K562 (cell line): ENCODE data around the gene ZNF787. TPM values are rescaled to one million over a fixed set of nuclear protein-coding genes. Genes with fewer than 3 reads are reported as not detected.

ENCODE experiments used
- ATAC-seq: fragments of 200-7000 bp; cut with Tn5 transposase; 3 replicates; pipeline ENCODE4 v1.9.1; 2020; ENCODE audit warnings: moderate library complexity
- BruUV-seq: library from RNA; stranded (reverse); fragments of 400-500 nt; replicated peaks from 2 replicates; lab custom pipeline; 2021; lab: Mats Ljungman, UMichigan
- CTCF ChIA-PET: fragments of 300-600 bp; formaldehyde crosslinking; extraction: SDS; loops from one replicate; lab custom pipeline; 2021; ENCODE audit warnings: low intra/inter-chr PET ratio; lab: Yijun Ruan, JAX
- POLR2A ChIA-PET: fragments of 300-600, 350-650 bp; sonication (Branson Sonifier 250); formaldehyde crosslinking; extraction: SDS; loops from one replicate; lab custom pipeline; 2021; ENCODE audit warnings: antibody characterized with exemption, inconsistent platforms; lab: Yijun Ruan, JAX
- DNase-seq, 4 experiments: peaks; one replicate each; pipeline versions ENCODE4 v3.0.0 to v3.0.0-alpha.2; 2011 to 2018; ENCODE audit warnings: low spot score in 3 of 4, mixed read lengths in 3 of 4; ENCODE audit errors: extremely low read depth in 1 of 4
- FAIRE-seq: peaks from 2 replicates; lab custom pipeline; 2011; peaks lifted over from hg19 to GRCh38; lab: Jason Lieb, UNC
- H2AFZ ChIP-seq: 2 replicates; pipeline ENCODE4 v1.6.0; 2011; ENCODE audit warnings: low read depth, low read length, control low read depth, inconsistent platforms
- H3K27ac ChIP-seq: fragments of 200-600 bp; 3 replicates; pipeline ENCODE4 v1.8.0; 2011; ENCODE audit warnings: low read depth, mild to moderate bottlenecking, control low read depth, inconsistent platforms, low read length, moderate library complexity, mixed read lengths; ENCODE audit errors: extremely low read depth
- H3K27me3 ChIP-seq, 2 experiments: fragments of 300-600 bp in 1 of 2; 2 replicates in 1 of 2; 3 replicates in 1 of 2; pipeline versions ENCODE4 v1.6.0 to v1.8.0; 2011; ENCODE audit warnings: inconsistent platforms in 2 of 2, low read length in 2 of 2, mild to moderate bottlenecking in 1 of 2, mixed read lengths in 1 of 2, moderate library complexity in 1 of 2; ENCODE audit not compliant: control insufficient read depth in 2 of 2, insufficient read depth in 2 of 2
- H3K36me3 ChIP-seq: fragments of 300-600 bp; 3 replicates; pipeline ENCODE4 v1.8.0; 2011; ENCODE audit warnings: mild to moderate bottlenecking, low read length, inconsistent platforms; ENCODE audit not compliant: control insufficient read depth, insufficient read depth
- H3K4me1 ChIP-seq, 2 experiments: fragments of 200-600 bp in 1 of 2; replicated peaks in 1 of 2; 2 replicates in 1 of 2; 3 replicates in 1 of 2; pipeline versions ENCODE4 v1.5.1 to v1.8.0; 2011; ENCODE audit warnings: inconsistent platforms in 2 of 2, low read length in 2 of 2, mild to moderate bottlenecking in 1 of 2, mixed read lengths in 1 of 2, moderate library complexity in 1 of 2; ENCODE audit not compliant: control insufficient read depth in 2 of 2, insufficient read depth in 2 of 2
- H3K4me2 ChIP-seq: 2 replicates; pipeline ENCODE4 v1.6.1; 2011; ENCODE audit warnings: low read length, control low read depth, inconsistent platforms, mixed read lengths; ENCODE audit not compliant: insufficient read depth
- H3K4me3 ChIP-seq: fragments of 200-600 bp; sonication (generic), shearing (Covaris generic); 2 replicates; pipeline ENCODE4 v1.5.1; 2016; ENCODE audit warnings: control low read depth, inconsistent platforms
- H3K79me2 ChIP-seq: fragments of 200-600 bp; 3 replicates; pipeline ENCODE4 v1.8.0; 2011; ENCODE audit warnings: low read length, inconsistent platforms; ENCODE audit not compliant: control insufficient read depth, insufficient read depth
- H3K9ac ChIP-seq, 2 experiments: 2 replicates each; pipeline versions ENCODE4 v1.6.0 to v1.6.1; 2011; ENCODE audit warnings: low read depth in 2 of 2, low read length in 2 of 2, control low read depth in 1 of 2, inconsistent platforms in 1 of 2, mild to moderate bottlenecking in 1 of 2, mixed read lengths in 1 of 2; ENCODE audit not compliant: insufficient read depth in 1 of 2
- H3K9me1 ChIP-seq: one replicate; pipeline ENCODE4 v1.6.0; 2011; ENCODE audit warnings: inconsistent platforms, mild to moderate bottlenecking, low read length, moderate library complexity; ENCODE audit not compliant: control insufficient read depth, insufficient read depth
- H3K9me3 ChIP-seq: replicated peaks from 2 replicates; pipeline ENCODE4 v1.5.1; 2011; ENCODE audit warnings: low read depth, low read length, inconsistent platforms; ENCODE audit not compliant: control insufficient read depth, insufficient read depth
- H4K20me1 ChIP-seq: replicated peaks from 2 replicates; pipeline ENCODE4 v1.6.1; 2011; ENCODE audit warnings: low read length, inconsistent platforms, mixed read lengths; ENCODE audit not compliant: control insufficient read depth, insufficient read depth
- BCOR ChIP-seq: fragments of 450-650 bp; IDR thresholded peaks from 2 replicates; pipeline ENCODE4 v1.6.1; 2016
- CBX5 ChIP-seq: IDR thresholded peaks from 2 replicates; pipeline ENCODE4 v1.6.1; 2014; ENCODE audit warnings: low read depth, borderline replicate concordance
- CHD1 ChIP-seq: fragments of 200-600 bp; sonication (generic); IDR thresholded peaks from one replicate; pipeline ENCODE4 v1.6.1; 2012; ENCODE audit warnings: mild to moderate bottlenecking, moderate library complexity, low read length, inconsistent platforms
- GATAD2A ChIP-seq: fragments of 450-650 bp; IDR thresholded peaks from 2 replicates; pipeline ENCODE4 v1.6.1; 2017
- KAT8 ChIP-seq: fragments of 450-650 bp; IDR thresholded peaks from 2 replicates; pipeline ENCODE4 v1.6.1; 2016; ENCODE audit warnings: low read depth, mild to moderate bottlenecking
- KDM1A ChIP-seq, 2 experiments: fragments of 450-650 bp; IDR thresholded peaks; 2 replicates each; pipeline ENCODE4 v1.6.1; 2016; ENCODE audit warnings: mild to moderate bottlenecking in 2 of 2
- KDM4B ChIP-seq, 2 experiments: fragments of 450-650 bp in 1 of 2; sonication (generic) in 1 of 2; IDR thresholded peaks; 2 replicates each; pipeline ENCODE4 v1.6.1; 2016 to 2017; ENCODE audit warnings: borderline replicate concordance in 2 of 2, antibody characterized with exemption in 1 of 2, low read depth in 1 of 2, mild to moderate bottlenecking in 1 of 2
- KLF1 ChIP-seq: fragments of 450-650 bp; IDR thresholded peaks from 2 replicates; pipeline ENCODE4 v1.6.1; 2016; ENCODE audit warnings: missing genetic modification characterization, missing compliant biosample characterization
- PKNOX1 ChIP-seq: fragments of 450-650 bp; IDR thresholded peaks from 2 replicates; pipeline ENCODE4 v1.6.1; 2016
- RBM25 ChIP-seq: fragments of 200-400 bp; formaldehyde crosslinking; IDR thresholded peaks from 2 replicates; pipeline ENCODE4 v1.6.1; 2018; ENCODE audit warnings: low read length, low read depth, moderate library complexity; ENCODE audit not compliant: severe bottlenecking
- SMAD4 ChIP-seq: fragments of 250-450 bp; sonication (Bioruptor Pico); conservative IDR thresholded peaks from 2 replicates; pipeline ENCODE4 v1.8.0; 2021; ENCODE audit warnings: inconsistent platforms, mild to moderate bottlenecking, moderate library complexity
- SREBF2 ChIP-seq: sonication (generic); formaldehyde crosslinking; IDR thresholded peaks from 2 replicates; pipeline ENCODE4 v1.4.0; 2020; ENCODE audit warnings: mild to moderate bottlenecking, missing genetic modification reagents
- ZFP36 ChIP-seq: fragments of 150-350 bp; IDR thresholded peaks from 2 replicates; pipeline ENCODE4 v1.6.1; 2018; ENCODE audit warnings: low read length, low read depth; ENCODE audit not compliant: partially characterized antibody
- ZNF282 ChIP-seq: sonication (generic); formaldehyde crosslinking; IDR thresholded peaks from 2 replicates; pipeline ENCODE4 v1.8.1; 2023; ENCODE audit warnings: missing genetic modification reagents
- ZNF436 ChIP-seq: fragments of 250-450, 450-650 bp; sonication (Bioruptor Pico); formaldehyde crosslinking; IDR thresholded peaks from 2 replicates; pipeline ENCODE4 v1.7.0; 2020; ENCODE audit warnings: mild to moderate bottlenecking
- ZNF512 ChIP-seq: IDR thresholded peaks from 2 replicates; pipeline ENCODE4 v1.6.1; 2016; ENCODE audit warnings: missing genetic modification characterization, missing compliant biosample characterization
- WGBS: fragments of 100-300 bp; shearing (Covaris generic); methylation state at CpG from one replicate; pipeline ENCODE4 v1.1.6; 2016; ENCODE audit warnings: low coverage, mixed read lengths; ENCODE audit not compliant: insufficient coverage; ENCODE audit errors: missing lambda C conversion rate; 5-methylcytosine and 5-hydroxymethylcytosine counted together
- in situ Hi-C: fragments of 300-500 bp; cut with MboI; formaldehyde crosslinking; loops from 4 replicates; pipeline ENCODE4 v1.15.0; 2018; ENCODE audit warnings: inconsistent platforms, mixed read lengths
- intact Hi-C: fragments of 100-400 bp; cut with micrococcal nuclease; formaldehyde crosslinking; loops from 2 replicates; pipeline ENCODE4 v1.14.2; 2022
- polyA plus RNA-seq, 8 experiments: library from polyadenylated mRNA; depleted of rRNA in 4 of 8; stranded (reverse) in 5 of 8; unstranded in 3 of 8; fragments of >200 nt; fragmentation: Nextera tagmentation in 2 of 8; fragmentation: Illumina TruSeq in 1 of 8; extraction: Ambion mirVana in 2 of 8; extraction: Trizol in 1 of 8; gene quantifications; 2 replicates each; pipeline versions ENCODE4 v1.2.1 to v1.2.3, GENCODE V29; 2011 to 2014; ENCODE audit warnings: inconsistent platforms in 1 of 8, missing spikeins in 1 of 8
- total RNA-seq, 7 experiments: library from RNA; depleted of rRNA in 6 of 7; stranded (reverse); fragments of >200 nt in 6 of 7; fragmentation: Illumina TruSeq in 2 of 7; extraction: Trizol in 2 of 7; gene quantifications; 2 replicates each; pipeline versions ENCODE4 v1.2.1 to v1.2.3, GENCODE V29; 2011 to 2021; ENCODE audit warnings: low replicate concordance in 1 of 7
- TF ChIP-seq, protein P1 (sequence below): fragments of 450-650 bp; IDR thresholded peaks from 2 replicates; pipeline ENCODE4 v1.6.1; 2018; ENCODE audit not compliant: partially characterized antibody

ZNF787 gene
- total and polyA plus RNA-seq, 9 of the 15 experiments (the other 6 are each of a cell fraction or from before 2014, with no cell fraction given), result 0.45 to 77.6 (median 7.3) TPM

GRCh38 chr19:56133858-56134653 is 13.0 kb upstream of the ZNF787 start:
- POLR2A ChIA-PET, result interaction anchor here (1.3 kb wide), 1 partner anchor 9 kb away, joined by 5 read pairs; no protein-coding TSS in a partner anchor

More at GRCh38 chr19:56133858-56134653, 13.0 kb upstream of the ZNF787 start:
- no peak for TF ChIP-seq CHD1
- no peak for TF ChIP-seq CBX5
- TF ChIP-seq, protein P1, sequence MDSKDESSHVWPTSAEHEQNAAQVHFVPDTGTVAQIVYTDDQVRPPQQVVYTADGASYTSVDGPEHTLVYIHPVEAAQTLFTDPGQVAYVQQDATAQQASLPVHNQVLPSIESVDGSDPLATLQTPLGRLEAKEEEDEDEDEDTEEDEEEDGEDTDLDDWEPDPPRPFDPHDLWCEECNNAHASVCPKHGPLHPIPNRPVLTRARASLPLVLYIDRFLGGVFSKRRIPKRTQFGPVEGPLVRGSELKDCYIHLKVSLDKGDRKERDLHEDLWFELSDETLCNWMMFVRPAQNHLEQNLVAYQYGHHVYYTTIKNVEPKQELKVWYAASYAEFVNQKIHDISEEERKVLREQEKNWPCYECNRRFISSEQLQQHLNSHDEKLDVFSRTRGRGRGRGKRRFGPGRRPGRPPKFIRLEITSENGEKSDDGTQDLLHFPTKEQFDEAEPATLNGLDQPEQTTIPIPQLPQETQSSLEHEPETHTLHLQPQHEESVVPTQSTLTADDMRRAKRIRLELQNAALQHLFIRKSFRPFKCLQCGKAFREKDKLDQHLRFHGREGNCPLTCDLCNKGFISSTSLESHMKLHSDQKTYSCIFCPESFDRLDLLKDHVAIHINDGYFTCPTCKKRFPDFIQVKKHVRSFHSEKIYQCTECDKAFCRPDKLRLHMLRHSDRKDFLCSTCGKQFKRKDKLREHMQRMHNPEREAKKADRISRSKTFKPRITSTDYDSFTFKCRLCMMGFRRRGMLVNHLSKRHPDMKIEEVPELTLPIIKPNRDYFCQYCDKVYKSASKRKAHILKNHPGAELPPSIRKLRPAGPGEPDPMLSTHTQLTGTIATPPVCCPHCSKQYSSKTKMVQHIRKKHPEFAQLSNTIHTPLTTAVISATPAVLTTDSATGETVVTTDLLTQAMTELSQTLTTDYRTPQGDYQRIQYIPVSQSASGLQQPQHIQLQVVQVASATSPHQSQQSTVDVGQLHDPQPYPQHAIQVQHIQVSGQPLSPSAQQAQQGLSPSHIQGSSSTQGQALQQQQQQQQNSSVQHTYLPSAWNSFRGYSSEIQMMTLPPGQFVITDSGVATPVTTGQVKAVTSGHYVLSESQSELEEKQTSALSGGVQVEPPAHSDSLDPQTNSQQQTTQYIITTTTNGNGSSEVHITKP, result peak; percentile 19
- TF ChIP-seq KDM4B (IDR thresholded peaks at IDR 0.05; ENCODE audit: borderline replicate concordance in 2 of 2, low read depth in 1 of 2), result no peak
- no peak for TF ChIP-seq SREBF2 (CRISPR knock-in tag)
- no peak for TF ChIP-seq KAT8
- peak in 1 of 2 experiments; percentile 20; a peak in 1 of 4 replicates for TF ChIP-seq KDM1A (IDR thresholded peaks at IDR 0.05)
- TF ChIP-seq ZFP36, result peak; percentile 98
- no peak for TF ChIP-seq KLF1 (tag)
- TF ChIP-seq ZNF282 (CRISPR knock-in tag), result no peak
- no peak for TF ChIP-seq SMAD4
- peak; percentile 80 for TF ChIP-seq RBM25
- peak; percentile 80 for TF ChIP-seq ZNF436 (CRISPR knock-in tag)
- peak; percentile 28; the same call in 1 of the 2 replicates for TF ChIP-seq PKNOX1
- no peak for TF ChIP-seq ZNF512 (tag)
- no peak for TF ChIP-seq GATAD2A
- peak; percentile 54; the same call in 1 of the 2 replicates for TF ChIP-seq BCOR
- Histone ChIP-seq H3K4me1 (peaks cover 3 to 8% of the 10 kb centered on the region in 2 experiments; a peak in 2 of 5 replicates), H3K4me2 (no peak overlapping the region), H3K36me3 (no peaks in the 10 kb centered on the region), H3K27ac (no peak overlapping the region), H3K79me2 (no peaks in the 10 kb centered on the region), H4K20me1 (no peaks in the 10 kb centered on the region), H3K4me3 (no peak overlapping the region), H3K9ac (no peak overlapping the region; a peak in 1 of 4 replicates), H2AFZ (peak overlapping the region; percentile 22), H3K9me1 (no peaks in the 10 kb centered on the region), H3K9me3 (no peaks in the 10 kb centered on the region), H3K27me3 (no peaks in the 10 kb centered on the region)
- WGBS, result 47% methylated on average over 14 of the region's 14 CpGs
- intact Hi-C loops, result no loop called here
- CTCF ChIA-PET, result no interaction called here
- BruUV-seq, result no TSS peak
- in situ Hi-C loops, result loop anchor here (25.0 kb wide), 1 partner anchor 972 kb away; the partner anchor contains the start of genes DNAAF3 and TNNI3
- FAIRE-seq (peak; percentile 44), DNase-seq (peak in 1 of 4 experiments; percentile 20), ATAC-seq (peak; percentile 43; the same call in 1 of the 3 replicates)
